T-helper 17 cell (primary cell): ENCODE measurements around the gene MNS1. TPM values are rescaled to one million over a fixed set of nuclear protein-coding genes. Genes with fewer than 3 reads are reported as not detected.
"Not testable (repeated sequence)": the region's sequence is repeated elsewhere in the genome, so short reads cannot be mapped to it uniquely, and the experiment has no call there.

Experiments
- ATAC-seq: fragments of 150-1000 bp; cut with Tn5 transposase; 2 replicates; pipeline ENCODE4 v1.10.0; 2021; ENCODE audit warnings: mild to moderate bottlenecking, moderate library complexity
- DNase-seq, 3 donors: peaks; one replicate each; pipeline versions ENCODE4 v3.0.0 to v3.0.0-alpha.2; 2020 to 2021
- H3K9me3 ChIP-seq: one replicate; pipeline ENCODE4 v1.7.0; 2013; ENCODE audit warnings: low read length, mild to moderate bottlenecking; ENCODE audit not compliant: control insufficient read depth, poor library complexity, severe bottlenecking
- H3K27ac Mint-ChIP-seq: one replicate; pipeline ENCODE4 v1.8.0; 2022; ENCODE audit warnings: mild to moderate bottlenecking, moderate library complexity, mixed read lengths
- H3K27me3 Mint-ChIP-seq: one replicate; pipeline ENCODE4 v1.8.0; 2022; ENCODE audit warnings: mixed read lengths
- H3K36me3 Mint-ChIP-seq: one replicate; pipeline ENCODE4 v1.8.0; 2022; ENCODE audit warnings: low read depth, mixed read lengths
- H3K4me1 Mint-ChIP-seq: one replicate; pipeline ENCODE4 v1.8.0; 2022; ENCODE audit warnings: mild to moderate bottlenecking, mixed read lengths
- H3K4me3 Mint-ChIP-seq: one replicate; pipeline ENCODE4 v1.8.0; 2022; ENCODE audit warnings: mild to moderate bottlenecking, moderate library complexity, mixed read lengths
- total RNA-seq, 4 donors: library from RNA in 2 of 4; stranded (reverse) in 2 of 4; gene quantifications; one replicate each; pipeline ENCODE4 v1.2.3 and lab custom pipeline; 2022 to 2026

Gene MNS1
- total RNA-seq, result under 1 TPM in 1 of 2 donors, not detected in 1; 0.52 TPM
- total RNA-seq (lab: John Stamatoyannopoulos, UW), result 0 reads per million in 2 donors

- no peaks in the 10 kb centered on the region for H3K9me3 ChIP-seq
- peaks cover 20% of the 10 kb centered on the region for H3K4me1 Mint-ChIP-seq
- ATAC-seq (peak; percentile 93), DNase-seq (peak in 1 of 3 donors; percentile 35)
- H3K4me3 Mint-ChIP-seq, result peak within 1 kb of the TSS; percentile 84
- peaks cover 32% of the 10 kb centered on the region for H3K27me3 Mint-ChIP-seq
- no peaks in the 10 kb centered on the region for H3K36me3 Mint-ChIP-seq
- H3K27ac Mint-ChIP-seq, result peak within 1 kb of the TSS; percentile 24
Observed at GRCh38 chr15:56464893-56465520, at the start of gene MNS1. Gene MNS1, minus strand, starts transcription at chr15:56465137. Its CDS starts 165 bp downstream, at chr15:56464972.

- H3K4me3 Mint-ChIP-seq, result peak overlapping the region; percentile 7
- ATAC-seq (no peak), DNase-seq (no peak)
- H3K9me3 ChIP-seq, result no peaks in the 10 kb centered on the region
- H3K4me1 Mint-ChIP-seq, result peaks cover 5% of the 10 kb centered on the region
- peaks cover 47% of the 10 kb centered on the region for H3K27me3 Mint-ChIP-seq
- peaks cover 3% of the 10 kb centered on the region for H3K36me3 Mint-ChIP-seq
- peak overlapping the region; percentile 8 for H3K27ac Mint-ChIP-seq
Observed at GRCh38 chr15:56496635-56497034, 31.7 kb upstream of the MNS1 start.

GRCh38 chr15:56495533-56495932, 30.6 kb upstream of the MNS1 start:
- no peak for DNase-seq
- Mint-ChIP-seq H3K36me3 (peaks cover 3% of the 10 kb centered on the region), H3K4me1 (peaks cover 5% of the 10 kb centered on the region), H3K4me3 (no peak overlapping the region), H3K27ac (no peak overlapping the region), H3K27me3 (peaks cover 43% of the 10 kb centered on the region)
- ATAC-seq, result no peak
- no peaks in the 10 kb centered on the region for H3K9me3 ChIP-seq

GRCh38 chr15:56495053-56495452, 30.1 kb upstream of the MNS1 start:
- no peak overlapping the region for H3K4me3 Mint-ChIP-seq
- ATAC-seq (no peak), DNase-seq (no peak)
- H3K27ac Mint-ChIP-seq, result no peak overlapping the region
- H3K27me3 Mint-ChIP-seq, result peaks cover 38% of the 10 kb centered on the region
- H3K9me3 ChIP-seq, result no peaks in the 10 kb centered on the region
- peaks cover 5% of the 10 kb centered on the region for H3K4me1 Mint-ChIP-seq
- H3K36me3 Mint-ChIP-seq, result peaks cover 2% of the 10 kb centered on the region

- DNase-seq (no peak), ATAC-seq (no peak)
- Mint-ChIP-seq H3K4me3 (no peak overlapping the region), H3K27me3 (peaks cover 35% of the 10 kb centered on the region), H3K36me3 (peaks cover 4% of the 10 kb centered on the region), H3K4me1 (peaks cover 5% of the 10 kb centered on the region), H3K27ac (no peak overlapping the region)
- no peaks in the 10 kb centered on the region for H3K9me3 ChIP-seq
Observed at GRCh38 chr15:56492791-56493555, 28.0 kb upstream of the MNS1 start.

- Mint-ChIP-seq H3K27ac (no peak overlapping the region), H3K4me3 (no peak overlapping the region), H3K36me3 (peaks cover 4% of the 10 kb centered on the region), H3K4me1 (peaks cover 5% of the 10 kb centered on the region), H3K27me3 (peaks cover 40% of the 10 kb centered on the region)
- H3K9me3 ChIP-seq, result no peaks in the 10 kb centered on the region
- no peak for DNase-seq
- ATAC-seq, result no peak
Observed at GRCh38 chr15:56492236-56492635, 27.3 kb upstream of the MNS1 start.

- no peaks in the 10 kb centered on the region for H3K9me3 ChIP-seq
- DNase-seq, result peak in 1 of 3 donors; percentile 21
- peak; percentile 64 for ATAC-seq
- no peak overlapping the region for H3K27ac Mint-ChIP-seq
- H3K4me3 Mint-ChIP-seq, result no peak overlapping the region
- H3K27me3 Mint-ChIP-seq, result peaks cover 35% of the 10 kb centered on the region
- H3K4me1 Mint-ChIP-seq, result no peaks in the 10 kb centered on the region
- peaks cover 4% of the 10 kb centered on the region for H3K36me3 Mint-ChIP-seq
Observed at GRCh38 chr15:56491110-56491722, 26.3 kb upstream of the MNS1 start.

- DNase-seq (no peak), ATAC-seq (no peak)
- Mint-ChIP-seq H3K27ac (no peak overlapping the region), H3K4me1 (no peaks in the 10 kb centered on the region), H3K4me3 (no peak overlapping the region), H3K27me3 (peaks cover 35% of the 10 kb centered on the region), H3K36me3 (peaks cover 4% of the 10 kb centered on the region)
- H3K9me3 ChIP-seq, result no peaks in the 10 kb centered on the region
Observed at GRCh38 chr15:56490461-56490860, 25.5 kb upstream of the MNS1 start.

- not testable (repeated sequence) for H3K9me3 ChIP-seq, ATAC-seq, H3K27ac Mint-ChIP-seq, H3K36me3 Mint-ChIP-seq, DNase-seq, H3K4me3 Mint-ChIP-seq, H3K4me1 Mint-ChIP-seq
- H3K27me3 Mint-ChIP-seq, result peaks cover 23% of the 10 kb centered on the region
Observed at GRCh38 chr15:56486206-56486605, 21.3 kb upstream of the MNS1 start.

- H3K27me3 Mint-ChIP-seq, result peaks cover 22% of the 10 kb centered on the region
- H3K9me3 ChIP-seq, H3K36me3 Mint-ChIP-seq, H3K4me1 Mint-ChIP-seq, DNase-seq, H3K27ac Mint-ChIP-seq, H3K4me3 Mint-ChIP-seq, ATAC-seq: not testable (repeated sequence)
Observed at GRCh38 chr15:56485426-56485825, 20.5 kb upstream of the MNS1 start.

GRCh38 chr15:56484287-56484686, 19.4 kb upstream of the MNS1 start:
- Mint-ChIP-seq H3K27ac (no peak overlapping the region), H3K4me3 (no peak overlapping the region), H3K36me3 (peaks cover 6% of the 10 kb centered on the region), H3K27me3 (peaks cover 18% of the 10 kb centered on the region), H3K4me1 (no peaks in the 10 kb centered on the region)
- DNase-seq, result no peak
- no peak for ATAC-seq
- no peaks in the 10 kb centered on the region for H3K9me3 ChIP-seq

- ATAC-seq, result no peak
- Mint-ChIP-seq H3K4me3 (no peak overlapping the region), H3K27ac (no peak overlapping the region), H3K27me3 (no peaks in the 10 kb centered on the region), H3K4me1 (no peaks in the 10 kb centered on the region), H3K36me3 (no peaks in the 10 kb centered on the region)
- H3K9me3 ChIP-seq, result no peaks in the 10 kb centered on the region
- DNase-seq, result no peak
Observed at GRCh38 chr15:56475351-56475750, 10.4 kb upstream of the MNS1 start.

- no peak overlapping the region for H3K27ac Mint-ChIP-seq
- no peaks in the 10 kb centered on the region for H3K9me3 ChIP-seq
- no peak overlapping the region for H3K4me3 Mint-ChIP-seq
- H3K4me1 Mint-ChIP-seq, result peaks cover 12% of the 10 kb centered on the region
- ATAC-seq (no peak), DNase-seq (no peak)
- no peaks in the 10 kb centered on the region for H3K27me3 Mint-ChIP-seq
- no peaks in the 10 kb centered on the region for H3K36me3 Mint-ChIP-seq
Observed at GRCh38 chr15:56473017-56473416, 8.1 kb upstream of the MNS1 start.
